ENCODE data around the gene FBXO34.
"Not testable (repeated sequence)": the region's sequence is repeated elsewhere in the genome, so short reads cannot be mapped to it uniquely, and the experiment has no call there.

Gene FBXO34

DNA sequence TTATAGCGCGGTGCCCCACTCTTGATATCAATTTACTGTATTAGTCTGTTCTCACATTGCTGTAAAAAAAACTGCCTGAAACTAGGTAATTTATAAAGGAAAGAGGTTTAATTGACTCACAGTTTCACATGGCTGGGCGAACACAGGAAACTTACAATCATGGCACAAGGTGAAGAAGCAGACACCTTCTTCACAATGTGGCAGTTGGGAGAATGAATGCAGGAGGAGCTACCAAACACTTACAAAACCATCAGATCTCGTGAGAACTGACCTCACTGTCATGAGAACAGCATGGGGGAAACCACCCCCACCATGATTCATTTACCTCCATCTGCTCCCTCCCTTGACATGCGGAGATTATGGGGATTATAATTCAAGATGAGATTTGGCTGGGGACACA is 42.3 kb downstream of the FBXO34 start:
- DNase-seq, result no peak

- DNase-seq, result no peak
Measured at GRCh38 chr14:55314449-55314848, 43.2 kb downstream of the FBXO34 start.

- DNase-seq, result no peak
Measured at GRCh38 chr14:55316564-55316963, 45.3 kb downstream of the FBXO34 start.

DNA sequence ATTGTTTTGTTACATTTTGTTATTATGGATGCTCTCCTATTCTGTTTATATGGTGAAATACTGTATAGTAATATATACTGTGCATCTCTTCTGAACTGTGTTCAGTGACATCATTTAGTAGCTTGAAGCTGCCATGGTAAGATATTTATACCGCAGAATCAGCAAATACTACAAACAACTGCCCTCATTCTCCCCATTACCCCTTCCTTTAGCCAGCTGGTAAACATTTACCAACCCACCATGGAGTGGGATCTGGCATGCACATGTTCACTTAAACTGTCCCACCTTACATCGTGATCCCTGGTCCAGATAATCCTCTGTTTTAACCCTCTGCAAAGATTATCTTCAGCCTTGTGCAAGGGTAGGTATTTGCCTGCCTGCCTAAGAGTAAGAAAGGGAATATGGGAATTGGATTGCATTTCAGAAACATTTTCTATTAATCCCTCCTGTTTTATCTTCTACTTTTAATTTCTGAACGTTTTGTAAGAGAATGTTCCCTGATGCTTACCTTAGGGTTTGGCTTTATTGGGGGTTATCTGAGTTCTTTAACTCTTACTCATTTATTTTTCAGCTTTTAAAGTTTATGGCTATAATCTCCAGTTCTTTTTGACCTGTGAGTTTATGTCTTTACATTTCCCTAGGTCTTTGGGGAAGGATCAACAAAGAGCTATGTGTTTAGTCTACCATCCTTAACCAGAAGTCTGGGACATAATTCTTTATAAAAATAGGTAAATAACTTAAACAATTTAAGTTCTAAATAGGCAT is 46.5 kb downstream of the FBXO34 start:
- DNase-seq, result no peak

GRCh38 chr14:55318694-55319093 is 47.5 kb downstream of the FBXO34 start:
- DNase-seq, result no peak

- DNase-seq, result no peak
Measured at GRCh38 chr14:55323910-55324309, 52.7 kb downstream of the FBXO34 start.

DNA sequence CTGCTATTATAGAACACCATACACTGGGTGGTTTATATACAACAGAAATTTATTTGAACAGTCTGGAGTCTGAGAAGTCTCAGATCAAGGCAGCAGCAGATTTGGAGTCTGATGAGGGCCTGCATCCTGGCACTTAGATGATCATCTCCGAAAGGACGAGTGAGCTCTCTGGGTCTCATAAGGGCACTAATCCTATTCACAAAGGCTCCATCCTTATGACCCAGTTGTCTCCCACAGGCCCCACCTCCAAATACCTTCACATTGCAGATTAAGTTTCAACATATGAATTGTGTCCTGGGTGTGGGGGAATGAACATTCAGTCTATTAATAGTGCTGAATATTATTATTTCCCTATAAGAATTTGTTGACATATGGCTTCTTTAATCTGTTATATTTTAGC is 53.6 kb downstream of the FBXO34 start:
- DNase-seq, result no peak

DNA sequence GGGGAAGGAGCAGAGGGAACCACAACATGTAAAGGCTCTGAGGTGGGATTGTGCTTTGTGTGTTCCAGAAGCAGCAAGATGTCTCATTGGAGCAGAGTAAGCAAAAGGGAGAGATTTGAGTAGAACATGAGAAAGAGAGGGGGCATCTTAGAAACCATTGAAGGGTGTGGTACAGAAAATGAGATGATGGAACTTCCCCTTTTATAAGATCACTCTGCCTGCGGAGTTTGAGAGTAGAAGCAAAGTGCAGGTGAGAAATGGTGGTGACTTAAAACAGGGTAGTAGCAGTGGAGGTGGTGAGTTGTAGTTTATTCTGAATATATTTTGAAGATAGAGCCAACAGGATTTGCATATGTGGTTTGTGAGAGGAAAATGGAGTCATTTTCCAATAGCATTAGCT is 56.0 kb downstream of the FBXO34 start:
- no peak for DNase-seq

DNA sequence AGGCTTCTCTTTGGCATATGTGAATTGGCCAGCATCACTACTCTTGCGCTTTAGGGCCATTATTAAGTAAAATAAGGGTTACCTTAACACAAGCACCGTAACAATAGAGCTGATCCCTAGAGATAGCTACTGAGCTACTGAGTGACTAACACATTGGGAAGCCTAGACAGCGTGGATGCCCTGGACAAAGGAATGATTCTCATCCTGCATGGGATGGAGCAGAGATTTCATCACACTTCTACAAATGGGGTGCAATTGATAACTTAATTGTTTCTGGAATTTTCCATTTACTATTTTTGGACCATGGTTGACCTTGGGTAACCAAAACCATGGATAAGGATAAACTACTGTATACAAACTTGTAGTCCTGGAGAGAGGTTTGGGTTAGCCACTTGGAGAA is 57.1 kb downstream of the FBXO34 start:
- no peak for DNase-seq

- no peak for DNase-seq
Measured at GRCh38 chr14:55329999-55330710, 58.9 kb downstream of the FBXO34 start.

DNA sequence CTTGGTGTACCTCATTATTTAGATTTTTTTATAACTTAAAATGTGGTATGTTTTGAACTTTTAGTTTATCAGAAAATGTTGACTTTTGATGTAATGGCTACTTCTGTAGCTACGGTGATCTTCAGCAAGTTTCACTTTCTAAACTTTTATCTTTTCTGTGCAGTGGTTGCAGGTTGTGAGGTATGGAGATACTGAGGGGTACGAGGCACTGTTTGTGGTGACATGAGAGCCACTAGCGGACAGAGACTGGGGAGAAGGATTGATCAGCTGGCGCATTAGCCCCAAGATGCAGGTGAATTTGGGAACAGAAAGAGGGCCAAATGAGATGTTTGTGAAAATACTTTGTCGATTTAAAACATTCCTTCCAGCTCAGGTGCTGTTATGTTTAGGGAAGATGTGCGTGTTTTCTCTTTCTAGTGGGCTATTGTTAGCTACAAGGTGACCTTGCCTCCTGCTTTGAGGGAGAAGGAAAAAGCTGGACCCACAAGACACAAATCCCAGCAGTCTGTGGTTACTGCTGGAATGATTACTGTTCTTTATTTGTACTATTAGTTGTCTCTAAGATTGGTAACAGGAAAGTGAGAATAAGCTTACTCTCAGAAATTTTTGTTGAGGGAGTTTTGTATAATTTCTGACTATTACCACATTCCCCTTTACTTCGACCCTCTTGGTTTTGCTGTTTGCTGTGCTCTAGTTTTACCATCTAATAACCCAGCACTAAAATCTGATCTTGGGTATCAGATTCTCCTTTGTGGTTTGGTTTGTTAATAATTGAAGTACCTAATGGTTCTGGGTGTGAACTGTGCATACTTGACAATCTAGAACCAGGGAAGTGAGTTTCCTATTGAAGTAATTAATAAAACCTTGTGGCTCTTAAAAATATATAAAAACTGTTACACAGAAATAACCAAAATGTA is 61.7 kb downstream of the FBXO34 start:
- no peak for DNase-seq

DNA sequence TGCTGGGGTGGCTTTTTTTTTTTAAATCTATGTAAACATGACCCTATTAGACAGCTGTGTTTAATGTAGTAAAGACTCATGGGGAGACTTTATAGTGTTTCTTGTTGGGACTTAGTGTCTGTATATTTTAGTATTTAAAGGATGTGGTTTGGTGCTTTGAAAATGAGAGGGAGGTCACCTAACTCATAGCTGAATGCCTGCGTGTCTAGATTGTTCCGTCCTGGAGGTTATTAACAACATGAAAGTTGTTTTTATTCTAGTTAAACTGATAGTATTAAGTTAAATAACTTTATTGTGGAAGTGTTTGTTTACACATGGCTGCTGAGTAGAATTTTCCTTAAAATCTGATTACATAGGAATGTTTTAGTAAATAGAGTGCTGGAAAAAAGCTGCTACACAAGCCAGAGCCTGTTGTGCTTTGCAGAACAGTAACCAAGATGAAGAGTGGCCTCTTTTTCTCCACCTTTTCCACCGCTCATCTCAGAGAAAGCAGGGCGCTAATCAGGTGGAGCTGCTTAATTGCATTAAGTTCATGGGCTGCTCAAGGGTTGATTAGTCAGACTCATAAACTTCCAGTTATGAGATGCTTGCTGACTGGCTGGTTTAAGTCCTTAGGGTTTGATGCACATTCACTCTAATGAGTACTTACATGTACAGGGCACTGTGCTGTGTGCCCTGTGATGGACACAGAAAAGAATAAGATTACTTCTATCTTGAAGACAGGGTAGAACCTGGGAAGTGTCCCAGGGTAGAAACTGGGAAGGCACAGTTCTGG is 62.7 kb downstream of the FBXO34 start:
- no peak for DNase-seq

DNA sequence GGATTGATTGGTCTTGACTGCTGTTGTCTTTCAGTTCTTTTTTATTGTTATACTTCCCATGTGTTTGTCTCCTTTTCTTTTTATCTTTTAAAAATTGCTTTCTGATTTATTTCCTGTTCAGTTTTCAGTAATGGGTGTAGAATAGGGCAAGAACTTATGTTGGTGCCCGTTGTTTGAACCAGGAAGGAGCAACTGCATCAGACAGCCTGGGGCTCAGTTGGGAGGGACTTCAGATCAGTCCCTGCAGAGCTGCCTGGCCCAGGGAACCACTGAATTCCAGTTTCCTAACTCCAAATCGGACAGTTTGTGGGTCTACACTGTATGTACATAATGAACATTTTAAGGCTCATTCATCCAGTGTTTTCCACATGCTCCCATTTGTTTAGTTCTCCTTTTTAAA is 64.9 kb downstream of the FBXO34 start:
- no peak for DNase-seq

GRCh38 chr14:55336691-55337090 is 65.5 kb downstream of the FBXO34 start:
- DNase-seq, result no peak

DNA sequence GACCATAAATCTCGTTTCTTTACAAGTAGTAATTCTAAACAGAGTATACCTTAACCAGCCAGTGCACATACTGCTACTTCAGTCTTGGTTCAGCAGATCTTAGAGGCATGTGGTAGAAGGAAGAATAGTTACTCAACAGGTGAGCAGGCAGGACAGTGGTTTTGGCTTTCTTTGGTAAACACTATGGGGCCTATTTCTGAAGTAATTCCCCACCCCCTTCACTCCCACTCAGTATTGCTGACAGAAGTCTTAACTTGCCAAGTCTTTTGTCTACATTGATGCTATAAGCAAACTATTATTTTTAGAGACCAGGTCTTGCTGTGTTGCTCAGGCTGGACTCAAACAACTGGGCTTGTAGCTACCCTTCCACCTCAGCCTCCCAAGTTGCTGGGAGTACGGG is 68.5 kb downstream of the FBXO34 start:
- no peak for DNase-seq

GRCh38 chr14:55340482-55340881 is 69.3 kb downstream of the FBXO34 start:
- no peak for DNase-seq

- no peak for DNase-seq
Measured at GRCh38 chr14:55341781-55342180, 70.6 kb downstream of the FBXO34 start.

- not testable (repeated sequence) for DNase-seq
Measured at GRCh38 chr14:55344582-55345163, 73.5 kb downstream of the FBXO34 start.

GRCh38 chr14:55347040-55347439 is 75.8 kb downstream of the FBXO34 start:
- no peak for DNase-seq

DNA sequence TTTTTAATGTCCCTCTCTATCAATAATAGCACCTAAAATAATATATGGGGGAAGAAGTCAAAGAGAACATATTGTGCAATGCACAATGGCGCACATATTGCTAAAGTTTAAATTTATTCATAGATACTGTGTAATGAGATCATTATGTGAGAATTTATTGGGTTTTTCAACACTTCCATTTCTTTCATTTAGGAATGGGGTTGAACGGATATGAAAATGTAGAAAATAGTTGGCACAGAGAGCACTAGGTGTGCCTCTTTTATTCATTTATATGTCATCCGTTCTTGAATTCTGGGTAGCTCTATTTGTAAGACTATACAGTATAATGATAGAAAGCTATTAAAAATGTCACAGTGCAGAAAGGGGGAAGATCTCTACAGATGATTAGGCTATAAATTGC is 76.5 kb downstream of the FBXO34 start:
- DNase-seq, result no peak

DNA sequence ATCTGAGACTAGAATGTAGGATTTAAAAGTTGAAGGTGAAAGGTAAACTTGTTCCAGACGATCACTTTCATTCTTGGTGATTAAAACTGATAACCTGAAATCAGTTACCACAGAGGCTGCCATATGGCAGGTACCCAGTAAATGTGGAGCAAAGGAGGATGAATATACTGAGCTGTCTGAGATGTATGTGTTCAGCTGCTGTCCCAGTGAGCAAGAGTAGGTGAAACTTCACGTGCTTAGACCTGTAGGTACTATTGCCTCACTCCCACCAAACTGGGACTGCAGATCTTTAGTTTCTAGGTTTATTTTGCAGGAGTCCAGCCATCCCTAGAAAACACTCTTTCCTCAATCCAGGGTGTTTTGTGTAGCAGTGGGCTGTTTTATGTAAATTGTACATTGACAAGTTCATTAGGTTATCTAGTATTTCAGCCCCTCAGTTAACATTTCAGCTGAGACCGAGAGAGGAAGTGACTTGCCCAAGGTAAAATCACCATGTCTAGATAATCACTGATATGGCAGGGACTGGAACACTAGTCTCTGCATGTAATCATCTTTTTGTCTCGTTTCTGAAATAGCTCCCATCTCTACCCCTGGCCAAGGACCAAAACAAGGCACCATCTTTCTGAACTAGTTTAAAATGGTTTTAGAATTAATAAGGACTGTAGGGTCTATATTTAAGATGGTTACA is 77.7 kb downstream of the FBXO34 start:
- no peak for DNase-seq

- DNase-seq, result no peak
Measured at GRCh38 chr14:55349565-55349964, 78.3 kb downstream of the FBXO34 start.
